Measurements from ENCODE around the gene STEAP2. TPM values are rescaled to one million over a fixed set of nuclear protein-coding genes. Genes with fewer than 3 reads are reported as not detected.

STEAP2 gene
- total RNA-seq, 1 donor: 9.8 TPM

- peak overlapping the region; percentile 37 for H2AFZ ChIP-seq (ENCODE audit: low read length)
- no peaks in the 10 kb centered on the region for H4K20me1 ChIP-seq (ENCODE audit: insufficient read depth, low read length)
- peak; percentile 73 for DNase-seq (ENCODE audit: insufficient read length, low spot score, missing footprints)
- H3K4me3 ChIP-seq (ENCODE audit: insufficient read depth, low read length): no peak overlapping the region
- H3K4me2 ChIP-seq (ENCODE audit: insufficient read depth, low read length): peak overlapping the region; percentile 48
- H3K9me3 ChIP-seq (ENCODE audit: low read depth, low read length): peaks cover 2% of the 10 kb centered on the region
- no peaks in the 10 kb centered on the region for H3K36me3 ChIP-seq (ENCODE audit: insufficient read depth, low read length)
- H3K4me1 ChIP-seq (ENCODE audit: insufficient read depth, low read length): peaks cover 16% of the 10 kb centered on the region
- no peaks in the 10 kb centered on the region for H3K79me2 ChIP-seq (ENCODE audit: insufficient read depth, low read length)
- H3K27ac ChIP-seq (ENCODE audit: low read depth, low read length): peak overlapping the region; percentile 26
- no peak for TF ChIP-seq CTCF (IDR thresholded peaks at IDR 0.05; ENCODE audit: extremely low read depth, low read depth, low read length)
- H3K27me3 ChIP-seq (ENCODE audit: insufficient read depth, low read length): no peaks in the 10 kb centered on the region
These were observed 38.3 kb upstream of the STEAP2 start for GRCh38 chr7:90173127-90173844.

- no peak overlapping the region for H3K4me2 ChIP-seq (ENCODE audit: insufficient read depth, low read length)
- H3K4me3 ChIP-seq (ENCODE audit: insufficient read depth, low read length): no peak overlapping the region
- peaks cover 40% of the 10 kb centered on the region for H3K4me1 ChIP-seq (ENCODE audit: insufficient read depth, low read length)
- no peak overlapping the region for H2AFZ ChIP-seq (ENCODE audit: low read length)
- no peaks in the 10 kb centered on the region for H4K20me1 ChIP-seq (ENCODE audit: insufficient read depth, low read length)
- no peak for TF ChIP-seq CTCF (IDR thresholded peaks at IDR 0.05; ENCODE audit: extremely low read depth, low read depth, low read length)
- no peaks in the 10 kb centered on the region for H3K27me3 ChIP-seq (ENCODE audit: insufficient read depth, low read length)
- DNase-seq (ENCODE audit: insufficient read length, low spot score, missing footprints): no peak
- H3K9me3 ChIP-seq (ENCODE audit: low read depth, low read length): peaks cover 2% of the 10 kb centered on the region
- H3K79me2 ChIP-seq (ENCODE audit: insufficient read depth, low read length): no peaks in the 10 kb centered on the region
- H3K27ac ChIP-seq (ENCODE audit: low read depth, low read length): no peak overlapping the region
- no peaks in the 10 kb centered on the region for H3K36me3 ChIP-seq (ENCODE audit: insufficient read depth, low read length)
These were observed 35.9 kb upstream of the STEAP2 start for GRCh38 chr7:90175667-90176066.

GRCh38 chr7:90176195-90176594 lies 35.3 kb upstream of the STEAP2 start:
- Histone ChIP-seq H4K20me1 (ENCODE audit: insufficient read depth, low read length) (no peaks in the 10 kb centered on the region), H3K27me3 (ENCODE audit: insufficient read depth, low read length) (no peaks in the 10 kb centered on the region), H3K9me3 (ENCODE audit: low read depth, low read length) (peaks cover 2% of the 10 kb centered on the region), H3K36me3 (ENCODE audit: insufficient read depth, low read length) (no peaks in the 10 kb centered on the region), H2AFZ (ENCODE audit: low read length) (no peak overlapping the region), H3K79me2 (ENCODE audit: insufficient read depth, low read length) (no peaks in the 10 kb centered on the region), H3K4me3 (ENCODE audit: insufficient read depth, low read length) (no peak overlapping the region), H3K4me2 (ENCODE audit: insufficient read depth, low read length) (no peak overlapping the region), H3K27ac (ENCODE audit: low read depth, low read length) (no peak overlapping the region), H3K4me1 (ENCODE audit: insufficient read depth, low read length) (peaks cover 41% of the 10 kb centered on the region)
- no peak for TF ChIP-seq CTCF (IDR thresholded peaks at IDR 0.05; ENCODE audit: extremely low read depth, low read depth, low read length)
- DNase-seq (ENCODE audit: insufficient read length, low spot score, missing footprints): no peak

GRCh38 chr7:90178166-90178565 lies 33.4 kb upstream of the STEAP2 start:
- Histone ChIP-seq H3K4me3 (ENCODE audit: insufficient read depth, low read length) (no peak overlapping the region), H3K36me3 (ENCODE audit: insufficient read depth, low read length) (no peaks in the 10 kb centered on the region), H4K20me1 (ENCODE audit: insufficient read depth, low read length) (no peaks in the 10 kb centered on the region), H3K4me1 (ENCODE audit: insufficient read depth, low read length) (peaks cover 40% of the 10 kb centered on the region), H3K9me3 (ENCODE audit: low read depth, low read length) (peaks cover 2% of the 10 kb centered on the region), H2AFZ (ENCODE audit: low read length) (no peak overlapping the region), H3K27me3 (ENCODE audit: insufficient read depth, low read length) (no peaks in the 10 kb centered on the region), H3K79me2 (ENCODE audit: insufficient read depth, low read length) (no peaks in the 10 kb centered on the region), H3K27ac (ENCODE audit: low read depth, low read length) (peak overlapping the region; percentile 78), H3K4me2 (ENCODE audit: insufficient read depth, low read length) (peak overlapping the region; percentile 73)
- TF ChIP-seq CTCF (IDR thresholded peaks at IDR 0.05; ENCODE audit: extremely low read depth, low read depth, low read length): no peak
- DNase-seq (ENCODE audit: insufficient read length, low spot score, missing footprints): no peak

Data from osteoblast (primary cell).